GM12891 (cell line): ENCODE data around the gene OTC.

ENCODE experiments used
- PAX5 ChIP-seq: IDR thresholded peaks from 2 replicates; pipeline ENCODE4 v1.6.1; 2011; ENCODE audit warnings: low read length, moderate library complexity, mild to moderate bottlenecking; ENCODE audit not compliant: insufficient read depth, severe bottlenecking
- POLR2A ChIP-seq: IDR thresholded peaks from 2 replicates; pipeline ENCODE4 v1.6.1; 2011; ENCODE audit warnings: low read depth, low read length, control low read depth

GRCh38 chrX:38312436-38312835 lies 40.0 kb upstream of the OTC start:
- TF ChIP-seq POLR2A (no peak), PAX5 (no peak)
